HG03460 (cell line): ENCODE results near the gene MTA3.

Source experiments
- ATAC-seq: cut with Tn5 transposase; IDR thresholded peaks from one replicate; pipeline ENCODE4 v1.9.1; 2021; ENCODE audit not compliant: unreplicated experiment

Gene MTA3

DNA sequence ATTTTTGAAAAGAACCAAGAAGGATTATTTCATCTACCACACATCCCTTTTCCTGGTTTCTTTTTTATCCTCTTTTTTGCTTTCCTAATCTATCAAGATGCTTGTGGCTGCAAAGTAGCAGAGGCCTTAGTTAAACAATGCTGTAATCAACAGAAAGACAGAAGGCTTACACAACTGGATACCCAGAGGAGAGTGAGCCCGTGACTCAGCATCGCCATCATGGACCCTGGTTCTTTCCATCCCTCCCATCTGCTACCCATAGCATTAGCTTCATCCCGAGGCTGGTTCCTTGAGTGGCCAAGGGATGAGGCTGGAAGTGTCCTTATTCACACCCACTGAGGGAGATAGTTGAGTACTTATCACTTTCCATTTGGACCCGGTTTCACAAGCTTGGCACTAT lies 231.4 kb downstream of the MTA3 start:
- ATAC-seq: no peak

DNA sequence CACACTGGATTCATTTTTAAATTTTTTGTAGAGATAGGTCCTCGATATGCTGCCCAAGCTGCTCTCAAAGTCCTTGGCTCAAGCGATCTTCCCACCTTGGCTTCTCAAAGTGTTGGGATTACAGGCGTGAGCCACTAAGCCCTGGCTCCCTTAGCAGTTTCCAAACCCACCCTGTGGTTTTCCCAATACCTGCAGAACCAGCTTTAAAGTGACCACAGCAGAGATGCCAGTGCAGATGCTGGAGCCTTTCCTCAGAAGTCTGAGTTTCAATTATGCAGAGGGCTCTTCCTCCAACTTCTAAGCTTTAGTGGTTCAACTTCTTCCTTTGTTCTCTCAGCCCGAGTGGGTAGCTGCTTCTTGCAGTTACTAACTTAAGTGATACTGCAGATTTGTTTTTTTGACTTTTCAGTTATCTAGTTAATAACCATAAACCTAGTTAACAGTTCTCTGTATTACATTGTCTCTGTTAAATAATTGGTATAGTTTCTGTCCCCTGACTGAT lies 232.1 kb downstream of the MTA3 start:
- ATAC-seq: no peak

DNA sequence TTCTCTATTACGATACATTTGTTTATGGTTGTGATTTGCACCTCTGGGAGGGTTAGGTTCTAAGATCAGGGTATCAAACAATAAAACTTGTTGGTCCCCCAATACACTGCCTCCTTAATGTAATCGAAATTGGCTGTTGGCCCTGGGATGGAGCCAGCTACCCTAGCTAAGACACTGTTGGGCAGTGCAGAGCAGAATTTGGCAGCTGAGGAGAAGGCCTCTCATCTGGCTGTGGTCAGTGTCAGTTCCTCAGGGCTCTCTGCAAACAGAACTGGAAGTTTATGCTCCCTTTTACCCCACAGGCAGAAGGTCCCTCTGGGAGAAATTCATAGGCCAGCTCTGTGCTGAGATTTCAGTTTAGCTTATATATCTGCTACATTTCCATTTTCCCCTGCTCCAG lies 232.5 kb downstream of the MTA3 start:
- ATAC-seq: no peak

DNA sequence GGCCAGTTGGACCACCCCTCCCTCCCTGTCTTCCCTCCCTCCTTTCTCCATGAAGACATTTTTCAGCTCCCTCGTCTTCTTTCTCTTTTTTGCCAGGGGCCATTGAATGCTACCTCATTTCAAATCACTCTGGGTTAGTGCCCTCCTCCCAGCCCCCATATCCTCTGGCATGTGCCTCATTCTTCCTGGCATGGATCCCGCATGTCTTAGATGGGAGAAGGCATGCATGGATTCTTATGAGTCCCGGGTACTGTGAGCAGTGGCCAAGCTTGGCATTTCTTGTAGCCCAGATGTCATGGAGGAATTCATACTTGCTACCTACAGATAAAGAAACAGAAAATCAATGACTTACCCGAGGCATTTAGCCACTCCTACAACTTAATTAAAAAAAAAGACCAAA lies 232.9 kb downstream of the MTA3 start:
- ATAC-seq: no peak

DNA sequence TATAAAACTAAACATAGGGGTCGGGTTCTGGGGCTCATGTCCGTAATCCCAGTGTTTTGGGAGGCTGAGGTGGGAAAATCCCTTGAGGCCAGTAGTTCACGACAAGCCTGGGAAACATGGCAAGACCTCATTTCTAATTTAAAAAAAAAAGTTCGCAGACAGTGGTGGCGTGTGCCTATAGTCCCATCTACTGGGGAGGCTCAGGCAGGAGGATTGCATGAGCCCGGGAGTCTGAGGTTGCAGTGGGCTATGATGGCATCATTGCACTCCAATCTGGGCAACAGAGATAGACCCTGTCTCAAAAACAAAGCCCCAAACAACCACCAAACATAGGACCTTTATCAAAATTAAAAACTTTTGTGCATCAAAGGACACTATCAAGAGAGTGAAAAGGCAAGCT lies 233.7 kb downstream of the MTA3 start:
- no peak for ATAC-seq

DNA sequence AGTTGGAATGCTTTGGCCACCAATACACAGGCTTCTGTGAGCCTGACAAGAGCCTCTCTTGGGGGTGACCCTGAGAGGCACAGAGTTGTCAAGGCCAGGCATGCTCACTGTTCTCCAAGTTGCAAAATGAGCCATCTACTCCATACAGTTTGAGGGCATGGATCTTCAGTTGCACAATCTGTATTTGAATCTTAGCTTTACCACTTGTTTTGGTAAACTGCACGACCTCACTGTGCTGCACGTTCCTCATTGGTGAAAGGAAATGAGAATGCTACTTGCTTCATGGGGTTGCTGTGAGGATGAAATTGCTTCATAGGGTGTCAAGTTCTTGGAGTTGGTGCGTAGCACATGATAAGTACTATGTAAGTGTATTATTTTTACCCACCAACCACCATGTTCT lies 235.9 kb downstream of the MTA3 start:
- no peak for ATAC-seq

DNA sequence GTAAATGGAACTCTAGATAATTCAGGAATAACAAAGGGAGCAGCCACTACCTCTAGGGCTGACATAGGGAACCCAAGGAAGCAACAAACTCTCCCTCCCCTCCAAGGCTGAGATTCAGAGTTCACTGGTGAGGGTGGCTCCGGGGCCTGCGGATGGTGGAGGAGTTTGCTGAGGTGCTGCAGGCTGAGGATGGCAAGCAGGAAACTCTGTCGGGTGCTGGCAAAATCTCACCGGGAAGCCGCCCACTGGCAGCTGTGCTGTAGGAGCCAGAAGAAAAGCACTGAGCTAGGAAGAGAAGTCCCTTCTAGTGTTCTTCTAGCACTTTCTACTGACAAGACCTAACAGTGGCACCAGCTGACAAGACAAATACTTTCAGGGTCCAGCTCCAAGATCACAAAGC lies 236.5 kb downstream of the MTA3 start:
- no peak for ATAC-seq
